Measurements from ENCODE around the gene NOL4L.
"Not testable (repeated sequence)": the region's sequence is repeated elsewhere in the genome, so short reads cannot be mapped to it uniquely, and the experiment has no call there.

The NOL4L gene

GRCh38 chr20:32511358-32512046 is 73.6 kb downstream of the NOL4L start:
- DNase-seq: no peak

GRCh38 chr20:32510601-32511357 is 74.4 kb downstream of the NOL4L start:
- no peak for DNase-seq

GRCh38 chr20:32510120-32510600 is 75.0 kb downstream of the NOL4L start:
- DNase-seq: no peak

- no peak for DNase-seq
These were observed 75.5 kb downstream of the NOL4L start for GRCh38 chr20:32509639-32510066.

GRCh38 chr20:32508775-32509119 is 76.4 kb downstream of the NOL4L start:
- no peak for DNase-seq

- DNase-seq: no peak
These were observed 76.9 kb downstream of the NOL4L start for GRCh38 chr20:32507998-32508774.

- no peak for DNase-seq
These were observed 78.4 kb downstream of the NOL4L start for GRCh38 chr20:32506721-32507120.

- DNase-seq: no peak
These were observed 79.2 kb downstream of the NOL4L start for GRCh38 chr20:32505723-32506473.

- DNase-seq: no peak
These were observed 83.4 kb downstream of the NOL4L start for GRCh38 chr20:32501709-32502108.

GRCh38 chr20:32497589-32498224 is 87.4 kb downstream of the NOL4L start:
- no peak for DNase-seq

- no peak for DNase-seq
These were observed 88.2 kb downstream of the NOL4L start for GRCh38 chr20:32496811-32497533.

GRCh38 chr20:32495949-32496348 is 89.2 kb downstream of the NOL4L start:
- DNase-seq: no peak

- DNase-seq: no peak
These were observed 89.9 kb downstream of the NOL4L start for GRCh38 chr20:32495217-32495565.

GRCh38 chr20:32494483-32495216 is 90.5 kb downstream of the NOL4L start:
- DNase-seq: no peak

GRCh38 chr20:32493356-32493755 is 91.8 kb downstream of the NOL4L start:
- DNase-seq: no peak

- not testable (repeated sequence) for DNase-seq
These were observed 93.4 kb downstream of the NOL4L start for GRCh38 chr20:32491764-32492151.

GRCh38 chr20:32490942-32491763 is 94.0 kb downstream of the NOL4L start:
- no peak for DNase-seq

GRCh38 chr20:32488066-32488838 is 96.9 kb downstream of the NOL4L start:
- DNase-seq: no peak

All from nucleus accumbens (tissue), 56 donors.